Osteocyte (in vitro differentiated cells): Measurements from ENCODE around the gene DCST1. TPM values are rescaled to one million over a fixed set of nuclear protein-coding genes. Genes with fewer than 3 reads are reported as not detected.
A peak's percentile ranks its signal among the peaks of the same experiment; 100 is the strongest.

Experiments used
- DNase-seq: peaks from one replicate; pipeline ENCODE4 v3.0.0; 2021; ENCODE audit warnings: mixed read lengths; ENCODE audit not compliant: unreplicated experiment; ENCODE audit errors: extremely low spot score
- H3K27ac Mint-ChIP-seq: one replicate; pipeline ENCODE4 v1.8.0; 2021; ENCODE audit warnings: mild to moderate bottlenecking, mixed read lengths; ENCODE audit not compliant: unreplicated experiment
- H3K27me3 Mint-ChIP-seq: one replicate; pipeline ENCODE4 v1.8.0; 2021; ENCODE audit warnings: mixed read lengths; ENCODE audit not compliant: unreplicated experiment
- H3K36me3 Mint-ChIP-seq: one replicate; pipeline ENCODE4 v1.8.0; 2021; ENCODE audit warnings: mixed read lengths; ENCODE audit not compliant: unreplicated experiment
- H3K4me1 Mint-ChIP-seq: one replicate; pipeline ENCODE4 v1.8.0; 2021; ENCODE audit warnings: mixed read lengths; ENCODE audit not compliant: unreplicated experiment
- H3K4me3 Mint-ChIP-seq: one replicate; pipeline ENCODE4 v1.8.0; 2021; ENCODE audit warnings: mild to moderate bottlenecking, moderate library complexity, mixed read lengths; ENCODE audit not compliant: unreplicated experiment
- H3K9me3 Mint-ChIP-seq: one replicate; pipeline ENCODE4 v1.8.0; 2021; ENCODE audit warnings: mixed read lengths; ENCODE audit not compliant: unreplicated experiment
- total RNA-seq: library from RNA; stranded (reverse); gene quantifications from 2 replicates; pipeline ENCODE4 v1.2.1, GENCODE V29; 2021
- TF ChIP-seq, protein P1 (sequence below): fragments of 200-600 bp; sonication (generic); IDR thresholded peaks from 2 replicates; pipeline ENCODE4 v1.5.0; 2021; ENCODE audit warnings: antibody characterized with exemption, mild to moderate bottlenecking, moderate library complexity

Gene DCST1
- total RNA-seq, 1 donor from 2014 or later = not detected

GRCh38 chr1:155073377-155074242 lies 40.0 kb downstream of the DCST1 start:
- Mint-ChIP-seq H3K27ac (no peak overlapping the region), H3K9me3 (no peaks in the 10 kb centered on the region), H3K4me3 (no peak overlapping the region)

GRCh38 chr1:155075535-155075934 lies 41.9 kb downstream of the DCST1 start:
- Mint-ChIP-seq H3K4me1 (peaks cover 20% of the 10 kb centered on the region), H3K9me3 (no peaks in the 10 kb centered on the region), H3K4me3 (no peak overlapping the region), H3K27me3 (peaks cover 19% of the 10 kb centered on the region), H3K36me3 (peaks cover 2% of the 10 kb centered on the region), H3K27ac (no peak overlapping the region)
- TF ChIP-seq, protein P1, sequence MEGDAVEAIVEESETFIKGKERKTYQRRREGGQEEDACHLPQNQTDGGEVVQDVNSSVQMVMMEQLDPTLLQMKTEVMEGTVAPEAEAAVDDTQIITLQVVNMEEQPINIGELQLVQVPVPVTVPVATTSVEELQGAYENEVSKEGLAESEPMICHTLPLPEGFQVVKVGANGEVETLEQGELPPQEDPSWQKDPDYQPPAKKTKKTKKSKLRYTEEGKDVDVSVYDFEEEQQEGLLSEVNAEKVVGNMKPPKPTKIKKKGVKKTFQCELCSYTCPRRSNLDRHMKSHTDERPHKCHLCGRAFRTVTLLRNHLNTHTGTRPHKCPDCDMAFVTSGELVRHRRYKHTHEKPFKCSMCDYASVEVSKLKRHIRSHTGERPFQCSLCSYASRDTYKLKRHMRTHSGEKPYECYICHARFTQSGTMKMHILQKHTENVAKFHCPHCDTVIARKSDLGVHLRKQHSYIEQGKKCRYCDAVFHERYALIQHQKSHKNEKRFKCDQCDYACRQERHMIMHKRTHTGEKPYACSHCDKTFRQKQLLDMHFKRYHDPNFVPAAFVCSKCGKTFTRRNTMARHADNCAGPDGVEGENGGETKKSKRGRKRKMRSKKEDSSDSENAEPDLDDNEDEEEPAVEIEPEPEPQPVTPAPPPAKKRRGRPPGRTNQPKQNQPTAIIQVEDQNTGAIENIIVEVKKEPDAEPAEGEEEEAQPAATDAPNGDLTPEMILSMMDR = no peak
- no peak for DNase-seq

More at GRCh38 chr1:155073377-155074242, 40.0 kb downstream of the DCST1 start:
- TF ChIP-seq, protein P1 = no peak
- H3K36me3 Mint-ChIP-seq = no peaks in the 10 kb centered on the region
- H3K27me3 Mint-ChIP-seq = peaks cover 11% of the 10 kb centered on the region
- DNase-seq = no peak
- peaks cover 13% of the 10 kb centered on the region for H3K4me1 Mint-ChIP-seq

DNA sequence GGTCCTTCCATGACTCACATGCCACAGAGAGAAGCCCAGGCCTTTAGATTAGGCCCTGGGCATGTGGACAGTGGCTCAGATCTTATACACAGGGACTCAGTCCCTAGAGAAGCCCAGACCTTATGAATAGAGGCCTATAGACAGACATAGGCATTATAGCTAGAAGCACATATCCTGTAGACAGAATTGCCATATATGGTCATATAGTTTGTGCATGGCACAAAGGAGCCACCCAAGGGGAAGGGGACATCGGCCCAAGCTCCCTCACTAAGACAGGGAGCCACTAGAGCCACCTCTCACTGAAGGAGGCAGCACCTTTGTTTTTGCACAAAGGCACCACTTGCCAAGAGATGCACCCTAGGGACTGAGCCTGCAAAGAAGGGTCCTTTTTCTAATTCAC lies 42.7 kb downstream of the DCST1 start:
- Mint-ChIP-seq H3K27me3 (peaks cover 24% of the 10 kb centered on the region), H3K9me3 (no peaks in the 10 kb centered on the region), H3K36me3 (peaks cover 2% of the 10 kb centered on the region), H3K4me1 (peaks cover 22% of the 10 kb centered on the region), H3K27ac (no peak overlapping the region), H3K4me3 (no peak overlapping the region)
- no peak for DNase-seq
- TF ChIP-seq, protein P1 = no peak

- TF ChIP-seq, protein P1 = no peak
- H3K4me3 Mint-ChIP-seq = no peak overlapping the region
- H3K4me1 Mint-ChIP-seq = peaks cover 25% of the 10 kb centered on the region
- H3K27ac Mint-ChIP-seq = no peak overlapping the region
- DNase-seq = no peak
- peaks cover 2% of the 10 kb centered on the region for H3K36me3 Mint-ChIP-seq
- peaks cover 23% of the 10 kb centered on the region for H3K27me3 Mint-ChIP-seq
- no peaks in the 10 kb centered on the region for H3K9me3 Mint-ChIP-seq
Observed at GRCh38 chr1:155077346-155077745, 43.7 kb downstream of the DCST1 start.

- H3K27me3 Mint-ChIP-seq = peaks cover 27% of the 10 kb centered on the region
- no peak overlapping the region for H3K27ac Mint-ChIP-seq
- DNase-seq = no peak
- peaks cover 2% of the 10 kb centered on the region for H3K36me3 Mint-ChIP-seq
- no peaks in the 10 kb centered on the region for H3K9me3 Mint-ChIP-seq
- H3K4me3 Mint-ChIP-seq = peak overlapping the region; percentile 53
- peaks cover 29% of the 10 kb centered on the region for H3K4me1 Mint-ChIP-seq
- TF ChIP-seq, protein P1 = no peak
Observed at GRCh38 chr1:155077758-155078445, 44.3 kb downstream of the DCST1 start.
